Measurements from ENCODE around the gene BLVRB.
"Not testable (repeated sequence)": the region's sequence is repeated elsewhere in the genome, so short reads cannot be mapped to it uniquely, and the experiment has no call there.

Gene BLVRB

DNA sequence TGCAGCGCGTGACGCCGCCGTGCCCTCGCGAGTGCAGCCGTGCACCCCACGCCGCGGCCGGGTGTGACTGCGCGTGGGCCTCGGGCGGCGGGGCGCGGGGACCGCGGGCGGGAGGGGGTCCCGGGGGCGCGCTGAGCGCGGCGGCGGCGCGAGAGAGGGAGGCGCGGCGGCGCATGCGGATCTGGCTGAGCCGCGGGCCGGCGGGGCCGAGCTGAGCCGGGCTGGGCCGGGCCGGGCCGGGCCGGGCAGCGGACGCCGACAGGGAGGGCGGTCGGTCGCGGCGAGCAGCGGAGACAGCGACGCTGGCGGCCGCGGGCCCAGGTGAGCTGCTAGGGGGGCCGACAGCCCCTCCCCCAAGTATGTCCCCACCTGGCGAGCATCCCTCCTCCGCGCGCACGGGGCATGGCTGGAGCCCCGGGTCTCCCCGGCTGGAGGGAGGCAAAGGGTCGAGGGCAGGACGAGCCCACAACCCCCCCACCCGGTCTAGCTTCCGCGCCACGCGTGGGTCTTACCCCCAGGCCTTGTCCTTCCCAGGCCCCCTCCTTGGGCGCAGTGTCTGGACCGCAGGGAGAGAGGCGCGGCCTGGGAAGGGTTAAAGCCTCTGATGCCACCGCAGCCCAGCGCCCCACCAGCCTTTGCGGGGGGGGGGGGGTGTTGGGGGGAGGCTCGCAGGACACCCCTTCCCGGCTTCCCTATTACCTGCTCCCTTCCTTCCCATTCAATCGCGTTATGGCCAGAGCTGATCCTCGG lies 1.6 kb upstream of the BLVRB start, which contains the start of gene SPTBN4:
TSS of gene SPTBN4 (plus strand) at position 17 of the 750 bp plus-strand sequence. CDS start 5,621 bp downstream, outside the sequence.
- TF ChIP-seq, protein P1, sequence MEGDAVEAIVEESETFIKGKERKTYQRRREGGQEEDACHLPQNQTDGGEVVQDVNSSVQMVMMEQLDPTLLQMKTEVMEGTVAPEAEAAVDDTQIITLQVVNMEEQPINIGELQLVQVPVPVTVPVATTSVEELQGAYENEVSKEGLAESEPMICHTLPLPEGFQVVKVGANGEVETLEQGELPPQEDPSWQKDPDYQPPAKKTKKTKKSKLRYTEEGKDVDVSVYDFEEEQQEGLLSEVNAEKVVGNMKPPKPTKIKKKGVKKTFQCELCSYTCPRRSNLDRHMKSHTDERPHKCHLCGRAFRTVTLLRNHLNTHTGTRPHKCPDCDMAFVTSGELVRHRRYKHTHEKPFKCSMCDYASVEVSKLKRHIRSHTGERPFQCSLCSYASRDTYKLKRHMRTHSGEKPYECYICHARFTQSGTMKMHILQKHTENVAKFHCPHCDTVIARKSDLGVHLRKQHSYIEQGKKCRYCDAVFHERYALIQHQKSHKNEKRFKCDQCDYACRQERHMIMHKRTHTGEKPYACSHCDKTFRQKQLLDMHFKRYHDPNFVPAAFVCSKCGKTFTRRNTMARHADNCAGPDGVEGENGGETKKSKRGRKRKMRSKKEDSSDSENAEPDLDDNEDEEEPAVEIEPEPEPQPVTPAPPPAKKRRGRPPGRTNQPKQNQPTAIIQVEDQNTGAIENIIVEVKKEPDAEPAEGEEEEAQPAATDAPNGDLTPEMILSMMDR (IDR thresholded peaks at IDR 0.05; ENCODE audit: low read depth, low read length): no peak
- no peak for DNase-seq (ENCODE audit: extremely low read depth, low read depth)

DNA sequence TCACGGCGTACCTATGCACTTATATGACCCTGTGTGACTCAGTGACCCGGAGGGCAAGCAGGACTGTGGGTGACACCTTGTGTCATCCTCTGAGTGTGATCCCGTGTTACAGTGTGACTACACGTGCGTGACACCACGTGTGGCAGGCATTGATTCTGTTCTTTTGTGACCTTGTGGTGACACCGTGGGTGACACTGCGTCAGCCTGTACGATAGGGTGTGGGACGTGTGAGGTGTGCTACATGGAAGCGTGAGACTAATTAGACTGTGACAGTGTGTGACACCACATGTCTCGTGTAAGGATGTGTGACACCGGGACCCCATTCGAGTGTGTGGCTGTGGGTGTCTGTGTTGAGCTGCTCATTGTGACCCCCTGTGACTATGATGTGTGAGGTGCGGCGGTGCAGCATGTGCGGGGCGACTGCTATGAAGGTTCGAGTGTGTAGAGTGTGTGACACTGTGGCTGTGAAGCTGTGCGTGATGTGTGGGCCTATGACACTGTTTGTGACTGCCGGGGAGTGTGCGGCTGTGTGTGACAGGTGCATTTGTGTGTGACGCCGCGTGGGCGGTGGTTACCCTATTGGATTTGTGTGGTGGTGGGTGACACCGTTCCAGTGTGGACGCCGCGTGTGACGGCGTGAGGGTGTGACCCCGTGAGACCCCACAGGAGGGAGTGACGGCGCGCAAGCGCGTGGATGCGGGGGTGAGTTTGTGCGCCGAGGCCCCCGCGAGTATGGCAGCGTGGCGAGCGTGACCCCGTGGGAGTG lies 857 bp upstream of the BLVRB start:
- no peak for DNase-seq (ENCODE audit: extremely low read depth, low read depth)
- TF ChIP-seq, protein P1 (IDR thresholded peaks at IDR 0.05; ENCODE audit: low read depth, low read length): no peak

DNA sequence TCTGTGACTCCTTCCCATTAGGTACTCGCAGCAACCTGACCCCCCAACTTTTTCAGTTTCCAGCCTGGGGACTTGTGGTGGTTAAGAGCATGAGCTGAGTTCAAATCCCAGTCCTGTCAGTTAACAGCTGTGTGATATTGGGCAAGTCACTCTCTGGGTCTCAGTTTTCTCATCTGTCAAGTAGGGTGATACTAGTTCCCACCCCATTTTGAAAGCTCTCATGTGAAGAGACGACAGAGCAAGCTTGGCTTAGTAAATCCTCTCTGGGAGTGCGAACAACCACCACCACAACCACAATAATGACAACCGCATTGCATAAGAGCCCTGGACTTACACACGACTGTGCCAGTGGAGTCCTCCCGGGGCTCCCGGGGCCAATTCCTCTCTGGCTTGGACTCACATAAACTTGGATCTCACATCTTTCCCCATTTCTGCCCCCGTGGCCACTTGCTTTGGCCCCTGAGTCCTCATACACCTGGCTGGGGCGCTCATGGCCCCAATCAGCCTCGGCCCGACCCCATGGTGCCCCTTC lies 454 bp downstream of the BLVRB start:
- DNase-seq (ENCODE audit: extremely low read depth, low read depth): peak; percentile 42
- TF ChIP-seq, protein P1 (IDR thresholded peaks at IDR 0.05; ENCODE audit: low read depth, low read length): no peak

DNA sequence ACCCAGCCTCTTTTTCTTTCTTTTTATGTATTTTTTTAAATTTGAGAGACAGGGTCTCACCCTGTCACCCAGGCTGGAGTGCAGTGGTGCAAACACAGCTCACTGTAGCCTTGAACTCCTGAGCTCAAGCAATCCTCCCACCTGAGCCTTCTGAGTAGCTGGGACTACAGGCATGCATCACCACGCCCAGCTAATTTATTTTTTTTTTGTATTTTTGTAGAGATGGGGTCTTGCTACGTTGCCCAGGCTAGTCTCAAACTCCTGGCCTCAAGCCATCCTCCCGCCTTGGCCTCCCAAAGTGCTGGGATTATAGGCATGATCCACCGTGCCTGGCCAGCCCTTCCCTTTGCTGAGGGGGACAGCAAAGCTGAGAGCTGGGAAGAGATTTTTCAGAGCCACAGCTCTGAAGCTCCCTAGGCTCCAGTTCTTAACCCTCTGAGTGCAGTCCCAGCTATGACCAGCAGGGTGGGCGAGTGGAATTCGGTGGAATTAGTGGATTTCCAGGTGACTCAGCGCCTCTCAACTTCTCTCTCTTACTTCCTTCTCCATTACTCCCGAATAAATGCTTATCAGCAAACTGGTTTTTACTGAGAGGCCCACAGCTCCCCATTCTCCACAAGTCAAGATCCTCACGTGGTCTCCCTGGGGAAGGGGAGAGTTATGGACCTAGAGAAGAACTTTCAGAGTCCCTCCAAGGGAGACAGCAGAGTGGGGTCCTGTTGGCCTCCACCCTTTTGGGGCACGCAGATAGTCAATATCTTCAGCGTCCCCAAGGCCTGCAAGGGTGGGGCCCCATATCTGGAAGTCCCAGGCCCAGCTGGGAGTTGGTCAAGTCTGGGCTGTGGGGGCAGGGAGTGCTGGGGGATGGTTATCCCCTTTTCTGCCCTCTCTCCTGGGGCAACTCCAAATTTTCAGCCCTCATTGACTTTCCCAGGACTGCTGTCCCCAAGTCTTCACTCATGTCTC lies 1.2 kb downstream of the BLVRB start:
- TF ChIP-seq, protein P1 (IDR thresholded peaks at IDR 0.05; ENCODE audit: low read depth, low read length): peak; percentile 80
- peak; percentile 76 for DNase-seq (ENCODE audit: extremely low read depth, low read depth)

DNA sequence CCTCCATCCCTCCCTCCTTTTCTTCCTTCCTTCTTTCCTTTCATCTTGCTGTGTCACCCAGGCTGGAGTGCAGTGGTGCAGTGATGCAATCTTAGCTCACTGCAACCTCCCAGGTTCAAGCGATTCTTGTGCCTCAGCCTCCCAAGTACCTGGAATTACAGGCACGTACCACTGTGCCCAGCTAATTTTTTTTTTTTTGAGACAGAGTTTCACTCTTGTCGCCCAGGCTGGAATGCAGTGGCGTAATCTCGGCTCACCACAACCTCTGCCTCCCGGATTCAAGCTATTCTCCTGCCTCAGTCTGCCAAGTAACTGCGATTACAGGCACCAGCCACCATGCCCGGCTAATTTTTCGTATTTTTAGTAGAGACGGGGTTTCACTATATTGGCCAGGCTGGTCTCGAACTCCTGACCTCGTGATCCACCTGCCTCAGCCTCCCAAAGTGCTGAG lies 1.9 kb downstream of the BLVRB start:
- DNase-seq (ENCODE audit: extremely low read depth, low read depth): not testable (repeated sequence)

DNA sequence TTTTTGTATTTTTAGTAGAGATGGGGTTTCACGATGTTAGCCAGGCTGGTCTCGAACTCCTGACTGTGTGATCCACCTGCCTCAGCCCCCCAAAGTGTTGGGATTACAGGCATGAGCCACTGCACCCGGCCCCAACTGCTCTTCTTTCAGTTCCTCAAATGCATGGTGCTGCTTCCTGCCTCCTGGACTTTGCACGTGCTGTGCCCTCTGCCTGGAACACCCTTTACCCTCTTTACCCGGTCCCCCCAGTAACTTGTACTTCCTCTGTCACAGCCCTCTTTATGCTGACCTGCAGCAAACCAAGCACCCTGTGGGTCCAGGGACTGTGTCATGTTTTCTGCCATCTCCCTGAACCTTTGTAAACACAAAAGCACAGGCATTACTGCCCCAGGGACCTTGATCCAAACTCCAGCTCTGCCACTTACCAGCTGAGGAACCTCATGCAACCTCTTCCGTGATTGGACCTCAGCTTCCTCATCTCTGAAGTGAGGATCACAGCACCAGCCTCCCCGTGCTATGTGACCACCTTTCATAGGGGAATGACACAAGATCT lies 3.8 kb downstream of the BLVRB start:
- TF ChIP-seq, protein P1 (IDR thresholded peaks at IDR 0.05; ENCODE audit: low read depth, low read length): no peak
- no peak for DNase-seq (ENCODE audit: extremely low read depth, low read depth)

DNA sequence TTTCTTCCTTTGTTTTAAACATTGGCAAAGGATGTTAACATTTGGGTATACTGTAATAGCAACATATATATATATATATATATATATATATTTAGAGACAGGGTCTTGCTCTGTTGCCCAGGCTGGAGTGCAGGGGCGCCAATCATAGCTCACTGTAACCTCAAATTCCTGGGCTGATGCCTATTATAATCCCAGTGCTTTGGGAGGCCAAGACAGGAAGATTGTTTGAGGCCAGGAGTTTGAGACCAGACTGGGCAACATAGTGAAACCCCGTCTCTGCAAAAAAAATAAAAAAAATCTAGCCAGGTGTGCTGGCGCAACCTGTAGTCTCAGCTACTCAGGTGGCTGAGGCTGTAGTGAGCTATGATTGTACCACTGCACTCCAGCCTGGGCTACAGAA lies 5.4 kb downstream of the BLVRB start:
- TF ChIP-seq, protein P1 (IDR thresholded peaks at IDR 0.05; ENCODE audit: low read depth, low read length): no peak
- DNase-seq (ENCODE audit: extremely low read depth, low read depth): no peak

All from AG09319 (cell line).